Gastroesophageal sphincter (tissue), 2 donors: ENCODE measurements around the gene MNT.

Experiments
- EP300 ChIP-seq: sonication (generic); formaldehyde crosslinking; IDR thresholded peaks from one replicate; pipeline ENCODE4 v1.6.1; 2017; ENCODE audit warnings: antibody characterized with exemption, mild to moderate bottlenecking
- POLR2A ChIP-seq, 2 donors: fragments of 450-650 bp; IDR thresholded peaks; one replicate each; pipeline ENCODE4 v1.6.1; 2017; ENCODE audit warnings: antibody characterized with exemption in 2 of 2, mild to moderate bottlenecking in 2 of 2, moderate library complexity in 1 of 2

GRCh38 chr17:2412561-2413021 is 11.7 kb upstream of the MNT start:
- TF ChIP-seq EP300 (no peak), POLR2A (IDR thresholded peaks at IDR 0.05) (no peak)
